ENCODE measurements around the gene SMIM3.

Gene SMIM3

DNA sequence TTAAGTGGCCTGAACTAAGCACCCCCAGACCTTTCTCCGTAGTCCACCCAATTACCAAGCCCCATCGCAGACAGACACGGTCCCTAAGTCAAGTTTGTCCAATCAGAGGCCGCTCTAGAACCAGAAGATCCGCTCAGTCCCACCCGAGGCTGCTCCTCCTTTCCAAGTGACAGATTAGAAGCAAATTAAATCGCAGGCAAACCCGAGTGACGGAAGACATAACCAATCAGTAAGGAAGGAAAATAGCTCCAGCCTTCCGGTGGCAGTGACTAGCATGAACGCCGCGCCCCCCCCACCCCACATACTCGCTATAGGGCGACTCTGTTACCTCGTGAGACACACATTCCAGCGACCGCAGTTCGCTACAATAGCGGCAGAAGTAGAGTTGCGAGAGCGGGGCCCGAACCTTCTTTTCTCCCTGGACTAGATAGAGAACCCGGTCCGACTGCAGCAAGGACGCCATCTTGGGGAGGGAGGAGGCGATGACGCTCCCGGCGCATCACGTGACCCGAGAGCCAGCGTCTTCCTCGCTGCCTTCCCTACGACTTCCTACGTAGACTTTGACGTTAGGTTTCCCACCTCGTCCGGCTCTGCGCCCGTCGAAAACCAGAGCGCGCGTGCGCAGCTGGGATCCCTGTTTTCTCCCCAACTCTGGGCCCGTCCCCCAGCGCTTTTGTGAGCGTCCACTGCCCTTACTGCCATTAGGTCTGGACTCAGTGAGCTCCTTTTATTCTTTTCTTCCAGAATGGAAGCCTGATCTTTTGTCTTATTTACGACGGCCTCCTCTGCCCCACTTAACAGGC is 19.8 kb upstream of the SMIM3 start, which contains the start of gene DCTN4:
Gene DCTN4 (minus strand): TSS at position 487 of the 803 bp plus-strand sequence. CDS start 24 bp downstream, at position 463.
- Histone ChIP-seq H3K4me1 (ENCODE audit: insufficient read depth, poor library complexity, severe bottlenecking) (peaks cover 26% of the 10 kb centered on the region), H3K4me3 (ENCODE audit: severe bottlenecking) (peak within 1 kb of the TSS; percentile 63), H3K36me3 (ENCODE audit: low read depth) (peaks cover 43% of the 10 kb centered on the region), H3K9me3 (ENCODE audit: severe bottlenecking) (no peaks in the 10 kb centered on the region), H3K27me3 (ENCODE audit: insufficient read depth, poor library complexity, severe bottlenecking) (no peaks in the 10 kb centered on the region), H3K27ac (ENCODE audit: poor library complexity, severe bottlenecking) (peak within 1 kb of the TSS; percentile 73)
- peak; percentile 96 for ATAC-seq (ENCODE audit: low read depth)
- TF ChIP-seq CTCF (IDR thresholded peaks at IDR 0.05; ENCODE audit: poor library complexity, severe bottlenecking), result no peak
- DNase-seq (ENCODE audit: low spot score), result peak; percentile 98

DNA sequence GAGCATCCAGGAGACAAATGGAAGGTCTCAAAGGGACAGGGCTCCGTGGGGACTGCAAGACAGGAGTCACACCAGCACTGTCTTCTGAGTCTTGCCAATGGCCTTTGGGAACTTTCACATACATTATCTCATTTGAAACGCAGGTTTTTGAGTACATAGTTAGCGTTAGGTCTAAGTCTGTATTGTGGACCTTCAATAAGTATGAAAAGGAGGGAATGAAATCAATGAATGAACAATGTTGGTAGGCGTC is 19.3 kb upstream of the SMIM3 start:
- peak overlapping the region; percentile 63 for H3K4me3 ChIP-seq (ENCODE audit: severe bottlenecking)
- no peak for ATAC-seq (ENCODE audit: low read depth)
- DNase-seq (ENCODE audit: low spot score), result no peak
- no peaks in the 10 kb centered on the region for H3K27me3 ChIP-seq (ENCODE audit: insufficient read depth, poor library complexity, severe bottlenecking)
- no peaks in the 10 kb centered on the region for H3K9me3 ChIP-seq (ENCODE audit: severe bottlenecking)
- peak overlapping the region; percentile 73 for H3K27ac ChIP-seq (ENCODE audit: poor library complexity, severe bottlenecking)
- no peak for TF ChIP-seq CTCF (IDR thresholded peaks at IDR 0.05; ENCODE audit: poor library complexity, severe bottlenecking)
- H3K4me1 ChIP-seq (ENCODE audit: insufficient read depth, poor library complexity, severe bottlenecking), result peaks cover 27% of the 10 kb centered on the region
- H3K36me3 ChIP-seq (ENCODE audit: low read depth), result peaks cover 38% of the 10 kb centered on the region

- DNase-seq (ENCODE audit: low spot score) (no peak), ATAC-seq (ENCODE audit: low read depth) (no peak)
- Histone ChIP-seq H3K9me3 (ENCODE audit: severe bottlenecking) (no peaks in the 10 kb centered on the region), H3K27me3 (ENCODE audit: insufficient read depth, poor library complexity, severe bottlenecking) (no peaks in the 10 kb centered on the region), H3K36me3 (ENCODE audit: low read depth) (peaks cover 10% of the 10 kb centered on the region), H3K27ac (ENCODE audit: poor library complexity, severe bottlenecking) (peak overlapping the region; percentile 57), H3K4me3 (ENCODE audit: severe bottlenecking) (no peak overlapping the region), H3K4me1 (ENCODE audit: insufficient read depth, poor library complexity, severe bottlenecking) (peaks cover 22% of the 10 kb centered on the region)
- TF ChIP-seq CTCF (IDR thresholded peaks at IDR 0.05; ENCODE audit: poor library complexity, severe bottlenecking), result no peak
Measured at GRCh38 chr5:150762211-150762610, 16.3 kb upstream of the SMIM3 start.

DNA sequence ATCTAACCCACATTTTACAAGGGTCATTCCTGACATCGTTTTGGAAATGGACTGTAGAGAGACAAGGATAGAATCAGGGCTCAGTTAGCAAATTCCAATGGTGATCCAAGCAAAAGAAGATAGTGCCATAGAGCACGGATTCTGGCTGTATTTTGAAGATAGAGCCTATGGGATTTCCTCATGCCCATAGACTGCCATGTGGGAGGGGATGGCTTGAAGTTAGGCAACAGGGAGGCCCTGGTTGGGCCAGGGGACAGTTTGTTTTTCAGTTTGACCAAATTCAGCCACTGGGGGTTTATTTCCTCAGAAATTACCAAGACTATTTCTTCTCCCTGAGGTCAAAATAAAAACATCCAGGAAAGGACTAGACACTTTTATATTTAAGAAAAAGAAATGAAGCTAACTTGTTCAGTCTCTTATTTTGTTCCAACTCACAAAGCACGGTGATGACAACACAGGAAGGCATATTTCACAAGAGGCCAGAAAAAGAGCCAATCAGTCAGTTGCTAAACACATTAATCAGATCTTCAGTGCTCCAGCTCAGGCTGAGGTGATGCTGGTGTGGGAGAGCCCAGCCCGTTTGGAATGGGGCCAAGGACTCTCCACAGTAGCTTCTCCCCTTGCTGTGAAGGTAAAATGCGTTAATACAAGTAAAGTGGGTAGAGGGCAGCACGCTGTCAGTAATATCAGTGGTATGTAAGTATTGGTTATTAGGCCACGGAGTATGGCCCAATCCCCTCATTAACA is 15.4 kb upstream of the SMIM3 start:
- Histone ChIP-seq H3K4me1 (ENCODE audit: insufficient read depth, poor library complexity, severe bottlenecking) (peaks cover 15% of the 10 kb centered on the region), H3K9me3 (ENCODE audit: severe bottlenecking) (no peaks in the 10 kb centered on the region), H3K27me3 (ENCODE audit: insufficient read depth, poor library complexity, severe bottlenecking) (no peaks in the 10 kb centered on the region), H3K27ac (ENCODE audit: poor library complexity, severe bottlenecking) (peak overlapping the region; percentile 57), H3K4me3 (ENCODE audit: severe bottlenecking) (no peak overlapping the region), H3K36me3 (ENCODE audit: low read depth) (0 out of 2 replicates have a peak, but pooled peaks cover under 1% of the 10 kb centered on the region)
- peak; percentile 58 for ATAC-seq (ENCODE audit: low read depth)
- peak; percentile 91 for DNase-seq (ENCODE audit: low spot score)
- TF ChIP-seq CTCF (IDR thresholded peaks at IDR 0.05; ENCODE audit: poor library complexity, severe bottlenecking), result peak; percentile 46
